ENCODE measurements around the gene SLC19A1.

DNA sequence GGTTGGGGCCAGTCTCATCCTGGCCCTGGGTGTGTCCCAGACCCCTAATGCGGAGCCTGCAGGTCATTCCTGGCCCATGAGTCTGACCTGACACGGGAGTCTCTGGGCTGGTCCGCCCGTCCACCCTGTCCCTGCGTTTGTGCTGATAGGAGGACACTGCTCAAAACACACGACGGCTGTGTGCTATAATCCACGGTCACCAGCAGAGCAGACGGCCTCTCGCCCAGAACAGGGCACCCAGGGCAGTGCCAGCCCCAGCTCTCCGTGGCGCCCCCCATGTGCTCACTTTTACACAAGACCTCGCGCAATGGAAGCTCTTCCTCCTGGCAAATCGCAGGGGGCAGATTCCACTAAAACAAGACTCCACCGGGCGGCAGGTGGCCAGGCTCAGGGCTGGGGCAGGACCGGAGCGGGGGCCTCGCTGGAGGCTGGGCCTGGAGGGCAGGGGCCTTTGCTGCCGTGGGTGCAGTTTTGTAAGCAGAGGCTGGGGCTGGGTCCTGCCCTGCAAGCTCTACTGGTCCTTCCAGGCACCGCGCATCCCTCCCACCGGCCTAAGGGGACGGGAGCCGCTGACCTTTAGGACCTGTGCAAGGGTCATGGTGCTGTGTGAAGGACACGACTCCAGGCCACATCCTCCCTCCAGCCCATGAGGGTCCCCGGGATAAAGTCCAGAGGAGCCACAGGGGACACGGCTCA lies 10.6 kb upstream of the SLC19A1 start:
- TF ChIP-seq, protein P1, sequence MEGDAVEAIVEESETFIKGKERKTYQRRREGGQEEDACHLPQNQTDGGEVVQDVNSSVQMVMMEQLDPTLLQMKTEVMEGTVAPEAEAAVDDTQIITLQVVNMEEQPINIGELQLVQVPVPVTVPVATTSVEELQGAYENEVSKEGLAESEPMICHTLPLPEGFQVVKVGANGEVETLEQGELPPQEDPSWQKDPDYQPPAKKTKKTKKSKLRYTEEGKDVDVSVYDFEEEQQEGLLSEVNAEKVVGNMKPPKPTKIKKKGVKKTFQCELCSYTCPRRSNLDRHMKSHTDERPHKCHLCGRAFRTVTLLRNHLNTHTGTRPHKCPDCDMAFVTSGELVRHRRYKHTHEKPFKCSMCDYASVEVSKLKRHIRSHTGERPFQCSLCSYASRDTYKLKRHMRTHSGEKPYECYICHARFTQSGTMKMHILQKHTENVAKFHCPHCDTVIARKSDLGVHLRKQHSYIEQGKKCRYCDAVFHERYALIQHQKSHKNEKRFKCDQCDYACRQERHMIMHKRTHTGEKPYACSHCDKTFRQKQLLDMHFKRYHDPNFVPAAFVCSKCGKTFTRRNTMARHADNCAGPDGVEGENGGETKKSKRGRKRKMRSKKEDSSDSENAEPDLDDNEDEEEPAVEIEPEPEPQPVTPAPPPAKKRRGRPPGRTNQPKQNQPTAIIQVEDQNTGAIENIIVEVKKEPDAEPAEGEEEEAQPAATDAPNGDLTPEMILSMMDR (IDR thresholded peaks at IDR 0.05): no peak
- TF ChIP-seq EP300 (IDR thresholded peaks at IDR 0.05): no peak
- TF ChIP-seq POLR2A (IDR thresholded peaks at IDR 0.05): no peak
